Ishikawa (cell line): ENCODE results near the gene OCEL1.

ENCODE experiments used
- CEBPB ChIP-seq: IDR thresholded peaks from 2 replicates; pipeline ENCODE4 v1.6.1; 2012
- CREB1 ChIP-seq: IDR thresholded peaks from 2 replicates; pipeline ENCODE4 v1.6.1; 2012; ENCODE audit warnings: low read depth
- EGR1 ChIP-seq: IDR thresholded peaks from 2 replicates; pipeline ENCODE4 v1.6.1; 2012
- EP300 ChIP-seq: IDR thresholded peaks from 2 replicates; pipeline ENCODE4 v1.6.1; 2012; ENCODE audit warnings: borderline replicate concordance
- TAF1 ChIP-seq: IDR thresholded peaks from 2 replicates; pipeline ENCODE4 v1.6.1; 2012; ENCODE audit warnings: low read depth, mild to moderate bottlenecking
- TCF12 ChIP-seq: IDR thresholded peaks from 2 replicates; pipeline ENCODE4 v1.6.1; 2012; ENCODE audit warnings: low read depth
- TEAD4 ChIP-seq: IDR thresholded peaks from 2 replicates; pipeline ENCODE4 v1.6.1; 2012
- YY1 ChIP-seq: IDR thresholded peaks from 2 replicates; pipeline ENCODE4 v1.6.1; 2012; ENCODE audit warnings: low read depth
- ZBTB7A ChIP-seq: IDR thresholded peaks from 2 replicates; pipeline ENCODE4 v1.6.1; 2012; ENCODE audit warnings: low read depth
- TF ChIP-seq, protein P1 (sequence below): IDR thresholded peaks from 2 replicates; pipeline ENCODE4 v1.6.1; 2012; ENCODE audit warnings: low read depth, mild to moderate bottlenecking
- TF ChIP-seq, protein P2 (sequence below): IDR thresholded peaks from 2 replicates; pipeline ENCODE4 v1.6.1; 2012

DNA sequence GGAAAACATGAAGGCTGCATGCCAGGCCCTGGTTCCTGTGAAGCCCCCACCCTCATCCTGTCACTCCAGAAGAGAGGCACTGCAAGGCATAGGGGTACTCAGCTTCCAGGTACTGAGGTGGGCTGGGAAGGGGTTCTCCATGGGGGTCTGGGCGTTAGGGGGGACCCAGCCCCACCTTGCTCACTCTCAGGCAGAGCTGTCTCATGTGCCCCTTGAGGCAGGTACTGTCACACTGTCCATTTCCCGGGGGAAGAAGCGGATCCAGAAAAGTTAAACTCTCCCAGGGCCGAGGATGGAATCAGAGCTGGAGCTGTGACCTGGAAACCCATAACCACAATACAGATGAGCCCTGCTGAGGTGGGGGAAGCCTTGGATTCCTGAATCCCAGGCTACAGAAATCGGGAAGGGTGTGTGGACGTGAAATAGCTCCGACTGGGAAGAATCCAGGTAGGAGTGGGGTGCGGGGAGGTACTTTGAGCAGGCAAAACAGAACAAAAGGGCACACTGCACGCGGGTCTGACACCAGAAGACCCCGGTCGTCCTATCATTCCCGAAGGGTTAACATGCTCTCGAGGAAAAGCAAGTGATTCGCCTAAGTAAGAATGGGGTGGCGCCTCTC lies 11.4 kb upstream of the OCEL1 start:
- TF ChIP-seq, protein P1, sequence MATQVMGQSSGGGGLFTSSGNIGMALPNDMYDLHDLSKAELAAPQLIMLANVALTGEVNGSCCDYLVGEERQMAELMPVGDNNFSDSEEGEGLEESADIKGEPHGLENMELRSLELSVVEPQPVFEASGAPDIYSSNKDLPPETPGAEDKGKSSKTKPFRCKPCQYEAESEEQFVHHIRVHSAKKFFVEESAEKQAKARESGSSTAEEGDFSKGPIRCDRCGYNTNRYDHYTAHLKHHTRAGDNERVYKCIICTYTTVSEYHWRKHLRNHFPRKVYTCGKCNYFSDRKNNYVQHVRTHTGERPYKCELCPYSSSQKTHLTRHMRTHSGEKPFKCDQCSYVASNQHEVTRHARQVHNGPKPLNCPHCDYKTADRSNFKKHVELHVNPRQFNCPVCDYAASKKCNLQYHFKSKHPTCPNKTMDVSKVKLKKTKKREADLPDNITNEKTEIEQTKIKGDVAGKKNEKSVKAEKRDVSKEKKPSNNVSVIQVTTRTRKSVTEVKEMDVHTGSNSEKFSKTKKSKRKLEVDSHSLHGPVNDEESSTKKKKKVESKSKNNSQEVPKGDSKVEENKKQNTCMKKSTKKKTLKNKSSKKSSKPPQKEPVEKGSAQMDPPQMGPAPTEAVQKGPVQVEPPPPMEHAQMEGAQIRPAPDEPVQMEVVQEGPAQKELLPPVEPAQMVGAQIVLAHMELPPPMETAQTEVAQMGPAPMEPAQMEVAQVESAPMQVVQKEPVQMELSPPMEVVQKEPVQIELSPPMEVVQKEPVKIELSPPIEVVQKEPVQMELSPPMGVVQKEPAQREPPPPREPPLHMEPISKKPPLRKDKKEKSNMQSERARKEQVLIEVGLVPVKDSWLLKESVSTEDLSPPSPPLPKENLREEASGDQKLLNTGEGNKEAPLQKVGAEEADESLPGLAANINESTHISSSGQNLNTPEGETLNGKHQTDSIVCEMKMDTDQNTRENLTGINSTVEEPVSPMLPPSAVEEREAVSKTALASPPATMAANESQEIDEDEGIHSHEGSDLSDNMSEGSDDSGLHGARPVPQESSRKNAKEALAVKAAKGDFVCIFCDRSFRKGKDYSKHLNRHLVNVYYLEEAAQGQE = no peak
- no peak for TF ChIP-seq TCF12
- no peak for TF ChIP-seq CREB1
- TF ChIP-seq YY1 = no peak
- TF ChIP-seq, protein P2, sequence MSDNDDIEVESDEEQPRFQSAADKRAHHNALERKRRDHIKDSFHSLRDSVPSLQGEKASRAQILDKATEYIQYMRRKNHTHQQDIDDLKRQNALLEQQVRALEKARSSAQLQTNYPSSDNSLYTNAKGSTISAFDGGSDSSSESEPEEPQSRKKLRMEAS = no peak
- no peak for TF ChIP-seq TEAD4
- no peak for TF ChIP-seq ZBTB7A
- no peak for TF ChIP-seq EP300
- no peak for TF ChIP-seq TAF1
- no peak for TF ChIP-seq EGR1
- no peak for TF ChIP-seq CEBPB
